Measurements from ENCODE around the gene RASSF5. TPM values are rescaled to one million over a fixed set of nuclear protein-coding genes. Genes with fewer than 3 reads are reported as not detected.

The RASSF5 gene
- total RNA-seq, 4 donors from 2014 or later = 6.6 to 23.0 (median 10.5) TPM

DNA sequence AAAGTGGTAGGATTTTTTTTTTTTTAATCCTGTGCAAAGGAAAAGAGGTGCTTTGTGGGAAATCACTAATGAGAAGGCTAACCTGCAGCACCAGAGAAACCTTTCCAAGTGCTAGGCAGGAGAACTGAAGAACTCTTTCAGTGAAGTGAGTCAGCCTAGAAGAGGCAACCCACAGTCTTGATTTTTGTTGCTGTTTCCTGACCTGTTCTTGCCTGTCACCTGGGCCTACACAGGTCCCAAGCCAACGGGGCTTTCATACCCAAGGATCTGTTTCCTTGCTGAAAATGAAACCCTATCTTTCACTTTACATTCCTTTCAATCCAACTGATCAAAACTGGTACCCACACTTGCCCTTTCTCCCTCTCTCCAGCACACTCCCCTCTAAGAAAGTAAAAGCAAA, 44.2 kb upstream of the RASSF5 start:
- no peaks in the 10 kb centered on the region for H3K9me3 ChIP-seq
- no peak for TF ChIP-seq POLR2AphosphoS5 (IDR thresholded peaks at IDR 0.05)
- H3K27me3 ChIP-seq = peaks cover 0 to 16% (median 0%) of the 10 kb centered on the region in 4 donors
- WGBS = 84% methylated on average over 1 of the region's 1 CpG
- H3K4me1 ChIP-seq = peaks cover 0 to 22% (median 12%) of the 10 kb centered on the region in 4 donors
- intact Hi-C loops (cut with DNase I) = no loop called here
- H3K4me3 ChIP-seq = no peak overlapping the region
- no peak overlapping the region for H3K27ac ChIP-seq (replicated peaks in 1 of 4)
- no peak for DNase-seq (ENCODE audit: extremely low spot score)
- H3K36me3 ChIP-seq = peaks cover 3 to 20% (median 10%) of the 10 kb centered on the region in 4 donors

DNA sequence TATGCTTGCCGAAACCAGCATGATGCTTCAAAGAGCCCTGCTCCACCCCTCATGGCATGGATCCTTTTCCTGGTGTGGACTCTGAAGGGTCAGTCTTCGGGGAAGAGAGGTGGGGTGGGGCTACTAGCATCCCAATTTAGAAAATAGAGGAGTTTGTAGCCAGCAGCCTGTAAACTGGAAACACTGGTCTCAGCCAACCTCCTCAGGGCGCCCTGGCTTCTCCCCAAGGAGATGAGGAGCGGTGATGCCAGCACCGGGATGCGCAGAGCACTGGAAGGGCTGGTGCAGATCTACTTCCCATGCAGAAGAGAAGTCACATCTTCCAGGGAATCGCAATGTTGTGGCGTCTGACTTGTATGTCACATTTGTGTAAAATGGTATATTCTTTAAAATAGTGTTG, 43.4 kb upstream of the RASSF5 start:
- intact Hi-C loops (cut with DNase I) = no loop called here
- Histone ChIP-seq H3K4me3 (no peak overlapping the region), H3K27ac (replicated peaks in 1 of 4) (no peak overlapping the region), H3K9me3 (no peaks in the 10 kb centered on the region), H3K36me3 (peaks cover 3 to 12% (median 7%) of the 10 kb centered on the region in 4 donors), H3K4me1 (peaks cover 0 to 22% (median 12%) of the 10 kb centered on the region in 4 donors), H3K27me3 (peaks cover 0 to 24% (median 0%) of the 10 kb centered on the region in 4 donors)
- WGBS = 95% methylated on average over 8 of the region's 8 CpGs
- no peak for DNase-seq (ENCODE audit: extremely low spot score)
- TF ChIP-seq POLR2AphosphoS5 (IDR thresholded peaks at IDR 0.05) (no peak), POLR2A (IDR thresholded peaks at IDR 0.05; ENCODE audit: low read depth) (no peak), EP300 (IDR thresholded peaks at IDR 0.05) (no peak)

DNA sequence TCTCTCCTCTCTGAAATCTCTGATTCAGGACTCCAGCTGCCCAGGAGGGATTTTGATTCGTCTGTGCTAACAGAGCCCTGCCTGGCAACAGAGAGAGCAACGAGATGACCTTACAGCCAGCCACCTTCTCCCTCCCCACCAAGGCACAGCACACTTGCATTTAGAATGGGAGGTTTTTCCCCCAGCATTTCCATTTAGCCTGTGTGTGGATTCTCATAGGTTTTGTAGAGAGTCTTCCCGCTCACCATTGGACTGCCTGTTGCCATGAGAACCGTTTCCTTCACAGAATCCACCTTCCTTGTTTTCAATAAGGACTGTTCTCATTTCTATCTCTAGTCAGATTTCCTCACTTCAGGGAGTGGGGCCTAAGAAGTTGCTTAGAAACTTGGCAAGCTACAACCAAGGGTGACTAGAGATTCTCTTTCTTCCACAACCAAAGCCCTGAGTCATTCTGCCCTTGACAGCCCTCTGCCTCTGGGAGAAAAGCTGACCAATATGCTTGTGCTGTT, 42.8 kb upstream of the RASSF5 start:
- Histone ChIP-seq H3K27me3 (peaks cover 0 to 24% (median 0%) of the 10 kb centered on the region in 4 donors), H3K36me3 (peaks cover 3 to 6% (median 4%) of the 10 kb centered on the region in 4 donors), H3K4me3 (no peak overlapping the region), H3K9me3 (no peaks in the 10 kb centered on the region), H3K27ac (replicated peaks in 1 of 4) (peak overlapping the region in 2 of 4 donors; percentile 15 to 26), H3K4me1 (peaks cover 1 to 24% (median 13%) of the 10 kb centered on the region in 4 donors)
- intact Hi-C loops (cut with DNase I) = no loop called here
- no peak for DNase-seq (ENCODE audit: extremely low spot score)
- WGBS = 66% methylated on average over 4 of the region's 4 CpGs
- TF ChIP-seq EP300 (IDR thresholded peaks at IDR 0.05) = no peak
- TF ChIP-seq, protein P1, sequence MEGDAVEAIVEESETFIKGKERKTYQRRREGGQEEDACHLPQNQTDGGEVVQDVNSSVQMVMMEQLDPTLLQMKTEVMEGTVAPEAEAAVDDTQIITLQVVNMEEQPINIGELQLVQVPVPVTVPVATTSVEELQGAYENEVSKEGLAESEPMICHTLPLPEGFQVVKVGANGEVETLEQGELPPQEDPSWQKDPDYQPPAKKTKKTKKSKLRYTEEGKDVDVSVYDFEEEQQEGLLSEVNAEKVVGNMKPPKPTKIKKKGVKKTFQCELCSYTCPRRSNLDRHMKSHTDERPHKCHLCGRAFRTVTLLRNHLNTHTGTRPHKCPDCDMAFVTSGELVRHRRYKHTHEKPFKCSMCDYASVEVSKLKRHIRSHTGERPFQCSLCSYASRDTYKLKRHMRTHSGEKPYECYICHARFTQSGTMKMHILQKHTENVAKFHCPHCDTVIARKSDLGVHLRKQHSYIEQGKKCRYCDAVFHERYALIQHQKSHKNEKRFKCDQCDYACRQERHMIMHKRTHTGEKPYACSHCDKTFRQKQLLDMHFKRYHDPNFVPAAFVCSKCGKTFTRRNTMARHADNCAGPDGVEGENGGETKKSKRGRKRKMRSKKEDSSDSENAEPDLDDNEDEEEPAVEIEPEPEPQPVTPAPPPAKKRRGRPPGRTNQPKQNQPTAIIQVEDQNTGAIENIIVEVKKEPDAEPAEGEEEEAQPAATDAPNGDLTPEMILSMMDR (IDR thresholded peaks at IDR 0.05) = no peak

DNA sequence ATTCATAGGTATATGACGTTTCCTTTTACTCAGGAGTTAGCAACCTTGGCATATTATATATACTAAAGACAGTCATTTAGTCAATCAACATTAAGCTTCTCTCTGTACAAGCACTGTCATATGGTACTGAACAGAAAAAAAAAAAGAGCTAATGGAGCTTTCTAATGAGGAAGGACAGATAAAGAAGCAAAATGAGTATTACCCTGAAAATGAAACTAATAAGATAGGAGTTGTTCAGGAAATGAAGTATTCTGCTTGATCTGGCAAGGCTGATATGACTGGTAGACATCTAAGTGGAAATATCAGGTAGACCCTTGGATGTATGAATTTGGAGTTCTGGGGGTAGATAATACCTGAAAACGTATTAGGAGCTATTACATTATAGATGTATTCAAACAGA, 41.4 kb upstream of the RASSF5 start:
- no peak overlapping the region for H3K27ac ChIP-seq (replicated peaks in 1 of 4)
- no peak for DNase-seq (ENCODE audit: extremely low spot score)
- TF ChIP-seq, protein P1 (IDR thresholded peaks at IDR 0.05) = no peak
- TF ChIP-seq POLR2AphosphoS5 (IDR thresholded peaks at IDR 0.05) (no peak), POLR2A (IDR thresholded peaks at IDR 0.05; ENCODE audit: low read depth) (no peak), EP300 (IDR thresholded peaks at IDR 0.05) (no peak)
- 77% methylated on average over 2 of the region's 2 CpGs for whole genome bisulfite sequencing
- peaks cover 0 to 24% (median 0%) of the 10 kb centered on the region in 4 donors for H3K27me3 ChIP-seq
- no peak overlapping the region for H3K4me3 ChIP-seq
- H3K36me3 ChIP-seq = peaks cover 3 to 5% (median 3%) of the 10 kb centered on the region in 4 donors
- intact Hi-C loops (cut with DNase I) = no loop called here
- H3K4me1 ChIP-seq = peaks cover 16 to 38% (median 24%) of the 10 kb centered on the region in 4 donors
- H3K9me3 ChIP-seq = no peaks in the 10 kb centered on the region

DNA sequence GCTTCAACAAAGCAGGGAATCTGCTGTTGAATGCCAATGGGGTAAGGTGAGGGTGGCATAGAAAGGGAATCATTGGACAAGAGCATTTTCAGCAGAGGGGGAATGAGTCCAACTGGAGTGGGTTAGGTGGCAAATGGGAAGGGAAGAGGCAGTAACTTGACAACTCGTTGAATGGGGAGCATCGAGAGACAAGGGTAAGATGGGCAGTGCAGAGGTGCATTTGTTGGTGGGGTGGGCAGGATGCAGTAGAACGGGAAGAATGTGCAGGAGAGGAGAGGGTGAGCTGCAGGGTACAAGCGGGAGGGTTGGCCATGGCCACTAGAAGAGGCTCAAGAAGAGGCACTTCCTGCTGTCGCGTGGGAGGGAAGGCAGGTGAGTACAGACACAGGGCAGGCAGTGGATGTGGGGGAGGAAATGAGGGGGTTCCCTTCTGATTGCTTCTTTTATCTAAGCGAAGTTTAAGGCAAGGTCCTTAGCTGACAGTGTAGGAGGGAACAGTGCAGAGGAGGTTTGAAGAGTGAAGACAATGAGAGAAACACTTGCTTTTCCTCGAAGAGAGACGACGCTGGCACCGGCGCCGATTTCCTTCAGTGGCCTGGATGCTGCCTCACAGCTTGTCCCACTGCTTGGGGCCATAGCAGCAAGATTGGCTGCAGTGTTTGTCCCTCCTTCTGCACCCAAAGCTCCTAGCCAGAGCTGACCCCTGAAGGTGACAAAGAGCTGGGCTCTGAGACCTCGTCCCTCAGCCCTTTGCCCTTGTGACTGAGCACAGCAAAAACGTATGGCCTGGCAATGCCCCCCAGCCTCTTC, 40.3 kb upstream of the RASSF5 start:
- no peak for TF ChIP-seq POLR2AphosphoS5 (IDR thresholded peaks at IDR 0.05)
- TF ChIP-seq, protein P1 (IDR thresholded peaks at IDR 0.05) = no peak
- TF ChIP-seq POLR2A (IDR thresholded peaks at IDR 0.05; ENCODE audit: low read depth) = no peak
- TF ChIP-seq EP300 (IDR thresholded peaks at IDR 0.05) = no peak
- peaks cover 21 to 44% (median 25%) of the 10 kb centered on the region in 4 donors for H3K4me1 ChIP-seq
- H3K36me3 ChIP-seq = peaks cover 0 to 5% (median 2%) of the 10 kb centered on the region in 4 donors
- 60% methylated on average over 15 of the region's 15 CpGs for WGBS
- no peak overlapping the region for H3K27ac ChIP-seq (replicated peaks in 1 of 4)
- no peaks in the 10 kb centered on the region for H3K9me3 ChIP-seq
- no peak overlapping the region for H3K4me3 ChIP-seq
- peaks cover 0 to 24% (median 0%) of the 10 kb centered on the region in 4 donors for H3K27me3 ChIP-seq
- intact Hi-C loops (cut with DNase I) = no loop called here
- DNase-seq (ENCODE audit: extremely low spot score) = no peak
